ENCODE data around the gene TRPM1. TPM values are rescaled to one million over a fixed set of nuclear protein-coding genes. Genes with fewer than 3 reads are reported as not detected.

TRPM1 gene
- under 1 TPM; 0.18 to 0.54 (median 0.24) TPM for polyA plus RNA-seq (ENCODE audit: insufficient read length in 3 of 3)

DNA sequence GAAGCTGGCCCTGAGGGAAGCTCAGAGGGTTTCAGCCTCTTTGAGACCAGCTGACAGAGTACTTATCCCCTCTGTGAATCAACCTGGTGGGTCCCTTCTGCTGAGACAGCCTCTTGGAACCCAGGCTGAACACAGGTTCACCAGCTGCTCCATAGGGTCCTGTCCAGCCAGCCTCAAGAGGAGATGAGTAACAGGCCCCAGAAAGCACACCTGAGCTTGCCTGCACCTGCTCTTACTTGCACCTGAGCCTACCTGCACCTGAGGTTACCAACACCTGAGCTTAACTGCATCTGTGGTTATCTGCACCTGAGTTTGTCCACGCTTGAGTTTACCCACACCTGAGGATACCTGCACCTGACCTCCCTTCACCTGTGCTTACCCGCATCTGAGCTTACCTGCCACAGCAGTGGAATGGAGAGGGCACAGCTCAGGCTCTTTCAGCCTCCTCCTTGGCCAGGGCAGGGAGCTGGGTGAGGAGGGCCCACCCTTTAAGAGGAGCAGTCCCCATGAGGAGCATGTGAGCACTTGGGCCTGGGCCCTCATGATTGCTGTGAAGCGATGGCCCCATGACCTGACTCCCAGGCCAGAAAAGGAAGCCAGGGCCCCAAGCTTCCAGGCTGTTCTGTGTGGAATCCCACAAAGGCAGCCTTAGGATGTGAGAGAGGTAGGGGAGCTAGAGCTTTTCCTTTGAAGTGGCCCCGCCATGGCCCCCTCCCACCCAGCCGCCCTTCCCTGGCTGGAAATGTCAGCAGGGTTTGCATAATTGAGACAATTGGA lies at the start of gene TRPM1:
TSS of gene TRPM1 (minus strand) at position 464 of the 777 bp plus-strand sequence. CDS start 20,370 bp downstream, outside the sequence.
- no peak for DNase-seq (ENCODE audit: low read depth in 3 of 3, low spot score in 2 of 3)

DNA sequence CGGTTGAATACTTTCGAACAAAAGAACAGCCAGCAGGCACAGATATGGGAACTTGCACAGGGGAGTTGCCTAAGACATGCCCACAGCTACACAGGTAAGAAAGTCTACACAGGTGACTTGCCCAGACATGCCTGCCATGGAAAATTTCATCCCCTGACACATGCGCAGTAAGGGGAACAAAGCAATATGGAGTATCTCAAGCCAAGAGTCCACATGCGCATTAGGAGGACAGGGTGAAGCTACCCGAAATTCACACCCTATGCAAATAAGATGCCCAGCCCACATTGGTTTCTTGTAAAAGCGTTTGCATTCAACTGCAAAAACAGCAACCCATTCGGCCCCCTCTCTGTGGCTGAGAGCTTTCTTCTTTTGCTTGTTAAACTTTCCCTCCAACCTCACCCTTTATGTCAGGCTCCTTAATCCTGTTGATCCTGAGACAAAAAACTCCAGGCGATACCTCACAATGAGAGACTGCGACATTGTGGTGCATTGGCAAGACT lies 49.3 kb upstream of the TRPM1 start:
- no peak for DNase-seq (ENCODE audit: low read depth in 3 of 3, low spot score in 2 of 3)

GRCh38 chr15:31149987-31150386 lies 48.5 kb upstream of the TRPM1 start:
- DNase-seq (ENCODE audit: low read depth in 3 of 3, low spot score in 2 of 3), result no peak

GRCh38 chr15:31149088-31149505 lies 47.6 kb upstream of the TRPM1 start:
- DNase-seq (ENCODE audit: low read depth in 3 of 3, low spot score in 2 of 3), result no peak

GRCh38 chr15:31148297-31149087 lies 47.0 kb upstream of the TRPM1 start:
- no peak for DNase-seq (ENCODE audit: low read depth in 3 of 3, low spot score in 2 of 3)

DNA sequence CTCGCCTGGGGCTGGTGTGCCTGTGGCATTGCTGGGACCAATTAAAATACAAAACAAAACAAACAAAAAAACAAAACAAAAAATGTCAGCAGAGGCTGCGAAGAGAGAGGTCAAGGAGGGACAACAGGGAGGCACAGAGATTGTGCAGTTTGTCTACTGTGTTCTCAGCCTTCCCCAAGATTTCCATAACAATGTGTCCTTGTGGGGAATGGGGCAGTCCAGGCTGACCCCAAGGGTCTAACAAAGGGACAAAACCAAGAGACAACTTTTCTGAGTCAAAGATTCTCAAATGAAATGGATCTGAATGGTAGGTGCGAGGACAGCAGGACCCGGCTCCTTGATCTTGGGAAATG lies 46.4 kb upstream of the TRPM1 start:
- no peak for DNase-seq (ENCODE audit: low read depth in 3 of 3, low spot score in 2 of 3)

GRCh38 chr15:31147456-31147855 lies 45.9 kb upstream of the TRPM1 start:
- no peak for DNase-seq (ENCODE audit: low read depth in 3 of 3, low spot score in 2 of 3)

- no peak for DNase-seq (ENCODE audit: low read depth in 3 of 3, low spot score in 2 of 3)
Measured at GRCh38 chr15:31145271-31145911, 43.9 kb upstream of the TRPM1 start.

DNA sequence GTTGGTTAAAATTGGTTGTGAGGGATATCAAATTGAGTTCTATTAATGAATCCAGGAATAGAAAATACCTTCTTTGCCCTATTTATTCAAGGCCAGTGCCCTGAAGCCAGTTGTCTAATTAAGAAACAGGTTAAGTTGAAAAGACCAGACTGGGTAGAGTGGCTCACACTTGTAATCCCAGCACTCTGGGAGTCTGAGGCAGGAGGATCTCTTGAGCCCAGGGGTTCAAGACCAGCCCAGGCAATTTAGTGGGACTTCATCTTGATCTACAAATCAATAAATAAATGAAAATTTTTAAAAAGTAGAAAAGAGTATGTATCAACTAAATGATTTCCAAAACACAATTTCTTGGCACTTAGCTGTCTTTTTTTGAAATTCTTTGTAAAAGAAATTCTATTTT lies 40.3 kb upstream of the TRPM1 start:
- no peak for DNase-seq (ENCODE audit: low read depth in 3 of 3, low spot score in 2 of 3)

DNA sequence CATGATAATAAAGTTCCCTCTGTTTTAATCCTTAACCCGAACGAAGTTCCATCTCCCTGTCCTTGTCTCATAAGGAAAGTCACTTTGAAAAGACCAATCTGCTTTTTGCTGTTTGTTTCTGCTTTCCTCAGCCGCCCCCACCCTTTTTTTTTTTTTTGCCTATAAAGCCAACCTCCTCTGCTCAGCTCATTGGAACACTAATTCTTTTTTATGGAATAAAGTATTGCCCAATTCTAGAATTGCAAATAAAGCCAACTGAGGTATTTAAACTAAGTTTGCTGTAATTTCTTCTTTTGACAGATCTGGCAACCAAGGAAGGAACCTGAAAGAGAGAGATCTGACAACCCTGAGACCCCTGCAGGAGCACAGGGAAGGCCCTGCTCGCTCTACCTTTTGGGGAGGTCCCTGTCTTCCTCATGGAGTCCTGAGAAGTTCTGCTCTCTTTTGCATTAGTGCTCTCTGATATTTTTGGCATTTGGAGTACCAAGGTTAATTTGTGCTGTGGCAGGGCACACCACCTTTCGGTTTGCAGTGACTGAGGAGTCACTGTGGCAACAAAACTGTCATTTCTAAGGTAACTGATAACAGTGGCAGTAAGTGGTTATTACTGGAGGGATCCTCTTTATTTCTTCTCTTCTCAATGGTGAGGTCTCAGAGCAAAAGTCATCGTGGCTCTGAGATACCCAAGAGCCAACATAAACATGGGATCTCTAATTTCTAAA lies 35.2 kb upstream of the TRPM1 start:
- DNase-seq (ENCODE audit: low read depth in 3 of 3, low spot score in 2 of 3), result no peak

DNA sequence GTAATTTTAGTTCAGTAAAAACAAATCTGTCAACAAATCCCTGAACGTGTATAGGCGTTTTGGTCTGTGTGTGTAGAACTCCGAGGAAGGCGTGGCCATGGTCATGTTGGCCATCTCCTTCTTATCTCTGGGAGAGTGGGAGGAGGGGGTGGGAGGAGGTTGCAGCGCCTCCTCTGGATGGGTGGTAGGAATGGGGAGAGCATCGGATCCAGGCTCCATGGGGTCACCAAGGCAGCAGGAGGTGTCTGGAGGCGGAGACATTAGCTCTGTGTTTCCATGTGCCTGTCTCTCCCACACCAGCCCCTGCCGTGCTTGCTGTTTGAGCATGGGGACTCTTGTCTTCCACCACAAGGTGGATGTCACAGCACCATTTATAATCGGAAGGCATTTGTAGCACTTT lies 34.5 kb upstream of the TRPM1 start:
- no peak for DNase-seq (ENCODE audit: low read depth in 3 of 3, low spot score in 2 of 3)

- no peak for DNase-seq (ENCODE audit: low read depth in 3 of 3, low spot score in 2 of 3)
Measured at GRCh38 chr15:31135523-31135922, 34.0 kb upstream of the TRPM1 start.

GRCh38 chr15:31133890-31134289 lies 32.4 kb upstream of the TRPM1 start:
- no peak for DNase-seq (ENCODE audit: low read depth in 3 of 3, low spot score in 2 of 3)

GRCh38 chr15:31131853-31132375 lies 30.4 kb upstream of the TRPM1 start:
- DNase-seq (ENCODE audit: low read depth in 3 of 3, low spot score in 2 of 3), result no peak

- DNase-seq (ENCODE audit: low read depth in 3 of 3, low spot score in 2 of 3), result no peak
Measured at GRCh38 chr15:31130576-31131237, 29.2 kb upstream of the TRPM1 start.

- DNase-seq (ENCODE audit: low read depth in 3 of 3, low spot score in 2 of 3), result no peak
Measured at GRCh38 chr15:31129769-31130303, 28.3 kb upstream of the TRPM1 start.

- peak; percentile 33 to 36 (median 33) for DNase-seq (ENCODE audit: low read depth in 3 of 3, low spot score in 2 of 3)
Measured at GRCh38 chr15:31128919-31129768, 27.6 kb upstream of the TRPM1 start.

- no peak for DNase-seq (ENCODE audit: low read depth in 3 of 3, low spot score in 2 of 3)
Measured at GRCh38 chr15:31128477-31128876, 27.0 kb upstream of the TRPM1 start.
